GM15510 (cell line): ENCODE results near the gene SSR3.

ENCODE experiments used
- POLR2A ChIP-seq: IDR thresholded peaks from 3 replicates; pipeline ENCODE4 v1.6.1; 2011; ENCODE audit warnings: borderline replicate concordance; ENCODE audit not compliant: insufficient read length; ENCODE audit errors: extremely low read depth

The SSR3 gene

DNA sequence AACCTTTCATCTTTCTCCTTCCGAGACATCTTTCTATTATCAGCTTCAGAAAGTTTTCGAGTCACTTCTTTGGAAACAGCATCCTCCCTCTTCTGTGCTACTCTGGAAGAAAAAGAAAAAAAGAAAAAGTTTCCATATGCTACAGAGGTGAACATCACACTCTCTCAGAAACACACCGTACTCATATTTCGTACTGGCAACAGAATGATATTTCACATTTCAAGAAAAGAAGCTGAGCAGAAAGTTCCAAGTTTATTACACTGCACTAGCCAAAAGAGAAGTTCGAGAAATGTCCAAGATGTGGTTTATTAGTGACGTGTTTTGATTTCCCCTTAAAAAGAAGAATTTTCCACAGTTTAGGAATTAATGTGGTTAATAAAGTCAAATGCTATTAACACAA, 6.0 kb downstream of the SSR3 start:
- no peak for TF ChIP-seq POLR2A

DNA sequence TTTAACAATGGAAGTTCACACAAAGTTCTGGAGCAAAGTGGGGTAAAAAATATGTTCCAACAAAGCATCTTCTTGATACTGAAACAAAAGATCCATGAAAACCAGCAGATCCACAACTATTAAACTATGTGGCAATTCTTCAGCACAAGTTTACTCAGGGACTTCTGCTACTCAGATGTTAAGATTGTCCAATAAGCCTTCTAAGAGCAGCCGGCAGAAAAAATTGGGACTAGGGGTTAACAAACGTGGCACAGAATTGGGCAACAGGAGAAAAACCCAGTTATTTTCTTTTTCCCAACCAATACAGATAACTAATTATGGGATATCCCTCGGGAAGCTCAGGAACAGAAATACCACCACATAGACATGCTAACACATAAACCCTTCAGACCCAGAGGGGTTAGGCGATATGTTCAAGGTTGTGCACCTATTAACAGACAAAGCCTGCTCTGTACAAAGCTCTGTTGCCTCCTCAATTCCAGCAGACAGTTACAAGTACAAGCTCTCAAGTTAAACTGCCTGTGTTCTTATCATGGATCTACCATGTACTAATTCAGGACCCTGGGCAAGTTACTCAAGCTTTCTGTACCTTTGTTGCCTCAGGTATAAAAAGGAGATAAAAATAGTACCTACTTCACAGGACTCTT, 6.8 kb downstream of the SSR3 start:
- TF ChIP-seq POLR2A, result no peak

DNA sequence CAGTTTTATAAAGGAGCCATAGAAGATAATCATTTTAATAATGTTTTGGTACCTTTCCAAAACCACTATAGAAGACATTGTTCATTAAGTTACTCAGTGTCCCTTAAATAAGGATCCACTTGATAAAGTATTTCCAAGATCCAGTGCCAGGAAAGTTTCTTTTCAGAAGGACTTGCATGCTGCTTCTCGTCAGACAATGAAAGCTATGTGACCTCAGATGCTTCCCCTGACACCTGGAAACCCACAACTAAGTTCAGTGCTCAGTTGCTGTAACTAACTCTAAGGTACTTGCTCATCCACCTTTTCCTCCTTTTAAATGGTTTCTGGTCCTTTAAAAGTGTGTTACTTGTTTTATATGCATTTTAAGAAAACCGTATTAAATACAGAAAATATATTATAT, 7.3 kb downstream of the SSR3 start:
- no peak for TF ChIP-seq POLR2A

DNA sequence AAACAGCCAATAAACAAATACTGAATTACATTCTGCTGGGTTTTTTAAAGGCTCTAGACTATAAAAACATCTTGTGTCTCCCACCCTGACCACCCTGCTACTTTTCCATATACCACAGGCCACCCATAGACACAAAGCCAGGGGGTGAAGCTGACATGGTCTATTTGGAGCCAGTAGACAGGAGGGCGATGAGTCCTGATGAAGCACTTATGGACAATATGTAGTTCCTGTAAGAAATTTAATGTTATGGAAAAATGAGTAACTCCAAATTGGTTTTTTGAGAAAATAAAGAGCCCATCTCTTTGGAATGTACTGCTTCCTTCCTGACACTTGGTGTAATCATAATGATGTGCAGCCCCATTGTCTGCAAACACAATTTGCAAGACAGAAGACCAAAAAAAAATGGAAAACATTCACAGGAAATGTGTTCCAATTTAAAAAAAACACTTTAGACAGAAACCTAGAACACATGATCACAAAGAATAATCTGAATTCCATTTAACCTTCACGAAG, 11.8 kb downstream of the SSR3 start:
- no peak for TF ChIP-seq POLR2A

- TF ChIP-seq POLR2A, result no peak
These were observed 12.5 kb downstream of the SSR3 start for GRCh38 chr3:156542101-156543042.

DNA sequence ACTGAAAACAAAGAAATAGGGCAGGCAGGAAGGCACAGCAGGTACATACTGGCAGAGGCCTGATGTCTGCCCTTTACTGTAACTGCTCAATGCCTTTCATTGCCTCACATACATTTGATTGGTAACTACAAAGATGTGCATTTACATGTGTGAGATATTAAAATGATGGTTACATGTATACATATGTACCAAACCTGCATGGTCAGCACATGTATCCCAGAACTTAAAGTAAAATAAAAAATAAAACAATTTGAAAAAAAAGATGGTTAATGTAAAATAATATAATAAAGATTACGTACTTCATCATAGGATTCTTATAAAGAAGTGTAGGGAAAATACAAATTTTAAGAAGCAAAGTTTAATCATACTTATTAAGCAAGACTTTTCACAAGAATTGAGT, 15.1 kb downstream of the SSR3 start:
- no peak for TF ChIP-seq POLR2A

GRCh38 chr3:156539051-156539450, 15.9 kb downstream of the SSR3 start:
- TF ChIP-seq POLR2A, result no peak

- no peak for TF ChIP-seq POLR2A
These were observed 18.2 kb downstream of the SSR3 start for GRCh38 chr3:156536524-156537316.

DNA sequence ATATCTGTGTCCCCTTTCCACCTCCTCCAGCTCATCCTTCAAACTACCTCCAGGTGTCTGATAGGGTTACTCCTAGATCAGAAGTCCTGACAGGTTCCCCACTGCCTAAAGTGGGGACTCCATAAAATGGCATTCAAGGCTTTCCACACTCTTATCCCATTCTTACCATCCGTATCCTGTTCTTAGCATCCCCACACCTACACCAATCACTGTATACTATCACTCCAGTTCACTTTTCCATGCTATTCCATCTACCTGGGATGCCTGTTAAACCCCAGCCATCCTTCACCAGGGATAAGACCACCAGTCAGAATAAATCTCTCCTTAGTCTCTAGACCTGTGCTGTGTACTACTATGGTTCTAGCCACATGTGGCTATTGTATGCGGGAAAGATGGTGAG, 19.1 kb downstream of the SSR3 start:
- TF ChIP-seq POLR2A, result no peak

GRCh38 chr3:156535162-156535627, 19.7 kb downstream of the SSR3 start:
- no peak for TF ChIP-seq POLR2A

GRCh38 chr3:156533205-156533604, 21.7 kb downstream of the SSR3 start:
- TF ChIP-seq POLR2A, result no peak

DNA sequence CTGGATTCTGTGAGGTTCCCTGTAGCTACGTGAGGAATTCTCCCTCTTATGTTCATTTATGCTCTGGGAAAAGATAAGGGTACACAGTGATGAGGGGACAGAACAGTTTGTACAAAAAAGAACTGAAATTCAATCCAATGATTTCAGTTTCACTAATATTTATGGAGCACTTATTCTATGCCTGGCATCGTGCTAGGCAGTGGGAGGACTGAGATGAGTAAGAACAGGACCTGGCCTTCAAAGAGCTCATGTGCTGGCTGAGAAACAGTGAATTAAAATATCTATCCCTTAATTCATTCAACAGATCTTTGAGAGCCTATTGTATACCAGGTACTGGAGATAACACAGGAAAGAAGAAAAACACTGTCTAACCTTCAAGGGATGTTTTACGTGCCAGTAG, 22.2 kb downstream of the SSR3 start:
- no peak for TF ChIP-seq POLR2A

DNA sequence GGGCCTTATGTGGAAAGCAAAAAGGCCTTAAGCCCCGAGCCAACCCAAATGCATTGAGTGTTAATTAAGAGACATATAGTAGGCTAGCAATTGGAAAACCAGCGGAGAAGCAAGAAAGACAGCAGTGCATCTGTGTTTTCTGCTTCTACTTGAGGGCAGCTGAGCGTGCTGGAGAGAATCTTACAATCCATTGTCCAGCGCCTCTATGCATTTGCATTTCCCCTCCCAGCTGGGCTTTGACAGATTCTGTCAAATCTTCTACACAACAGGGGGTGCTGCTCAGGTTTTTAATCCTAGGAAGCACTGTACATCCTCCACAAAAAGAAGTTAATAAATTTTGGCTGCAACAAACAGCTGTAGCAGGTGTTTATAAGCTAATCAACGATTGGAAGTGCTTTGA, 23.9 kb downstream of the SSR3 start:
- TF ChIP-seq POLR2A, result no peak

DNA sequence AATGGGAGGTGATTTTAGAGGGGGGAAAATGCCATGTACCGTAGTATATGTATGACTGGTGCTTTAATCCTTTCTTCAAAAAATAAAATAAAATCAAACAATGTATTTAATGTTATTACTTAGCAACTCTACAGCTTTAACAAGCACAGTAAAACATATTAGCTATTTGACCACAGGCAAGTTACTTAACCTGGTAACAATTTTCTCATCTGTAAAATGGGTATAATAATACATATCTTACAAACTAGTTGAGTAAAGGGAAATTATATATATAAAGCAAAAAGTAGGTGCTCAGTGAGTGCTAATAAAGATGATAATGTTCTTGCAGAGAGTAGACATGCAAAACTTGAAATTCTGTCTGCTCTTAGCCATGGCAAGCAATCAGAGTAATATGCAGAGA, 27.9 kb downstream of the SSR3 start:
- TF ChIP-seq POLR2A, result no peak

DNA sequence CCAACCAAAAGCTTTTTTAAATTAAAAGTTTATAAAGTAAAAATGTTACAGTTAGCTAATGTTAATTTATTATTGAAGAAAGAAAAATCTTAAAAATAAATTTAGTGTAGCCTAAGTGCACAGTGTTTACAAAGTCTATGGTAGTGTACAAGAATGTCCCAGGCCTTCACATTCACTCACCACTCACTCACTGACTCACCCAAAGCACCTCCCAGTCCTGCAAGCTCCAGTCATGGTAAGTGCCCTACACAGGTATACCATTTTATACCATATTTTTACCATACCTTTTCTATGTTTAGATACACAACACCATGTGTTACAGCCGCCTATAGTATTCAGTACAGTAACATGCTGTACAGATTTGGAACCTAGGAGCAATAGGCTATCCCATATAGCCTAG, 29.1 kb downstream of the SSR3 start:
- no peak for TF ChIP-seq POLR2A
